SK-N-MC (cell line): Measurements from ENCODE around the gene USP40.

Experiments used
- EZH2 ChIP-seq: fragments of 200-600 bp; sonication (generic); IDR thresholded peaks from one replicate; pipeline ENCODE4 v1.6.1; 2017; ENCODE audit warnings: antibody characterized with exemption
- FOXP2 ChIP-seq: optimal IDR thresholded peaks from 2 replicates; pipeline ENCODE3; 2011; ENCODE audit warnings: mild to moderate bottlenecking, moderate library complexity; ENCODE audit not compliant: insufficient read depth; ENCODE audit errors: extremely low read length, control extremely low read depth
- POLR2AphosphoS5 ChIP-seq: IDR thresholded peaks from 2 replicates; pipeline ENCODE4 v1.6.1; 2012; ENCODE audit warnings: mild to moderate bottlenecking, low read depth, low read length, borderline replicate concordance

GRCh38 chr2:233491326-233491725 is 75.3 kb downstream of the USP40 start:
- no peak for TF ChIP-seq POLR2AphosphoS5
- no peak for TF ChIP-seq EZH2
- no peak for TF ChIP-seq FOXP2
